GM03348 (cell line): ENCODE data around the gene ITGB3.

Experiments used
- DNase-seq: peaks from one replicate; pipeline ENCODE4 v3.0.0; 2012; ENCODE audit warnings: low spot score

ITGB3 gene

GRCh38 chr17:47338026-47338425 is 84.4 kb downstream of the ITGB3 start:
- DNase-seq = no peak

- DNase-seq = no peak
Measured at GRCh38 chr17:47352848-47353247, 99.2 kb downstream of the ITGB3 start.

GRCh38 chr17:47358652-47359051 is 105.0 kb downstream of the ITGB3 start:
- DNase-seq = no peak
